Measurements from ENCODE around the gene DCANP1.

DNA sequence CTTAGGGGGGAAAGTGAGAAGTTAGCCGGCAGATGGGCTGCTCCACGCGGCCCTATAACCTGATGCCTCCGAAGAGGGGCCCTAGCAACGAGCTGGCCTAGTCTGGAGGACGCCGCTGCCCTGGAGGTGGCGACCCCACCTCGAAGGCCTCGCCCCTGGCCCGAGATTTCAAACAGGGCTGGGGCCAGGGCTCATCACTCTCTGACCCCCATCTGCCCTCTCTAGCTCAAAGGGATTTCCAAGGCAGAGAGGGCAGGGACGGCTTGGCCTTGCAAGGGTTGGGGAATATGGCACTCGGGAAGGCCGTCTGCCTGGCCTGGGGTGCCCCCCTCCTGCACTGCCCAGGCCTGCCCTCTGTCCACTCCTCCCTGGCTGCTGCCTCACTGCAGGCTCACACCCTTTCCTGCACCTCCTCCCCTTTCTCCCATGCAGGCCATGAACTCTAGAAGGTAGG lies 30.5 kb upstream of the DCANP1 start:
- no peak for TF ChIP-seq CTCF (IDR thresholded peaks at IDR 0.05 in 2 of 3, conservative IDR thresholded peaks at IDR 0.05 in 1 of 3; ENCODE audit: control insufficient read depth in 2 of 3, extremely low read depth in 1 of 3, insufficient read depth in 1 of 3, low read depth in 3 of 3, low read length in 3 of 3)
- TF ChIP-seq TAF1 (IDR thresholded peaks at IDR 0.05; ENCODE audit: borderline replicate concordance, low read depth, low read length): no peak
- no peak for TF ChIP-seq TCF12 (IDR thresholded peaks at IDR 0.05; ENCODE audit: low read depth, low read length)
- TF ChIP-seq IKZF1 (conservative IDR thresholded peaks at IDR 0.05): no peak
- no peak for TF ChIP-seq PAX8 (IDR thresholded peaks at IDR 0.05)
- no peak for TF ChIP-seq BMI1 (IDR thresholded peaks at IDR 0.05; ENCODE audit: borderline replicate concordance)
- no peak for TF ChIP-seq RB1 (IDR thresholded peaks at IDR 0.05; ENCODE audit: borderline replicate concordance)
- TF ChIP-seq ZZZ3 (IDR thresholded peaks at IDR 0.05; ENCODE audit: control insufficient read depth, insufficient read length, low read depth): no peak
- TF ChIP-seq, protein P1, sequence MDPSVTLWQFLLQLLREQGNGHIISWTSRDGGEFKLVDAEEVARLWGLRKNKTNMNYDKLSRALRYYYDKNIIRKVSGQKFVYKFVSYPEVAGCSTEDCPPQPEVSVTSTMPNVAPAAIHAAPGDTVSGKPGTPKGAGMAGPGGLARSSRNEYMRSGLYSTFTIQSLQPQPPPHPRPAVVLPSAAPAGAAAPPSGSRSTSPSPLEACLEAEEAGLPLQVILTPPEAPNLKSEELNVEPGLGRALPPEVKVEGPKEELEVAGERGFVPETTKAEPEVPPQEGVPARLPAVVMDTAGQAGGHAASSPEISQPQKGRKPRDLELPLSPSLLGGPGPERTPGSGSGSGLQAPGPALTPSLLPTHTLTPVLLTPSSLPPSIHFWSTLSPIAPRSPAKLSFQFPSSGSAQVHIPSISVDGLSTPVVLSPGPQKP (IDR thresholded peaks at IDR 0.05; ENCODE audit: low read depth, low read length): no peak
- no peak for TF ChIP-seq MAX (IDR thresholded peaks at IDR 0.05; ENCODE audit: low read depth, low read length)
- TF ChIP-seq, protein P2, sequence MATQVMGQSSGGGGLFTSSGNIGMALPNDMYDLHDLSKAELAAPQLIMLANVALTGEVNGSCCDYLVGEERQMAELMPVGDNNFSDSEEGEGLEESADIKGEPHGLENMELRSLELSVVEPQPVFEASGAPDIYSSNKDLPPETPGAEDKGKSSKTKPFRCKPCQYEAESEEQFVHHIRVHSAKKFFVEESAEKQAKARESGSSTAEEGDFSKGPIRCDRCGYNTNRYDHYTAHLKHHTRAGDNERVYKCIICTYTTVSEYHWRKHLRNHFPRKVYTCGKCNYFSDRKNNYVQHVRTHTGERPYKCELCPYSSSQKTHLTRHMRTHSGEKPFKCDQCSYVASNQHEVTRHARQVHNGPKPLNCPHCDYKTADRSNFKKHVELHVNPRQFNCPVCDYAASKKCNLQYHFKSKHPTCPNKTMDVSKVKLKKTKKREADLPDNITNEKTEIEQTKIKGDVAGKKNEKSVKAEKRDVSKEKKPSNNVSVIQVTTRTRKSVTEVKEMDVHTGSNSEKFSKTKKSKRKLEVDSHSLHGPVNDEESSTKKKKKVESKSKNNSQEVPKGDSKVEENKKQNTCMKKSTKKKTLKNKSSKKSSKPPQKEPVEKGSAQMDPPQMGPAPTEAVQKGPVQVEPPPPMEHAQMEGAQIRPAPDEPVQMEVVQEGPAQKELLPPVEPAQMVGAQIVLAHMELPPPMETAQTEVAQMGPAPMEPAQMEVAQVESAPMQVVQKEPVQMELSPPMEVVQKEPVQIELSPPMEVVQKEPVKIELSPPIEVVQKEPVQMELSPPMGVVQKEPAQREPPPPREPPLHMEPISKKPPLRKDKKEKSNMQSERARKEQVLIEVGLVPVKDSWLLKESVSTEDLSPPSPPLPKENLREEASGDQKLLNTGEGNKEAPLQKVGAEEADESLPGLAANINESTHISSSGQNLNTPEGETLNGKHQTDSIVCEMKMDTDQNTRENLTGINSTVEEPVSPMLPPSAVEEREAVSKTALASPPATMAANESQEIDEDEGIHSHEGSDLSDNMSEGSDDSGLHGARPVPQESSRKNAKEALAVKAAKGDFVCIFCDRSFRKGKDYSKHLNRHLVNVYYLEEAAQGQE (IDR thresholded peaks at IDR 0.05; ENCODE audit: low read depth, low read length): no peak
- no peak for TF ChIP-seq POLR2AphosphoS5 (IDR thresholded peaks at IDR 0.05; ENCODE audit: low read length)

Data from GM12878 (cell line).